Measurements from ENCODE around the gene TNFRSF8.

TNFRSF8 gene

GRCh38 chr1:12121212-12122003 is 58.3 kb downstream of the TNFRSF8 start:
- TF ChIP-seq ZNF274 (IDR thresholded peaks at IDR 0.05; ENCODE audit: low read depth, low read length): no peak
- no peak overlapping the region for H3K4me3 ChIP-seq (ENCODE audit: low read length)

GRCh38 chr1:12123172-12123571 is 60.1 kb downstream of the TNFRSF8 start:
- TF ChIP-seq ZNF274 (IDR thresholded peaks at IDR 0.05; ENCODE audit: low read depth, low read length): no peak
- no peak overlapping the region for H3K4me3 ChIP-seq (ENCODE audit: low read length)

- no peak for TF ChIP-seq ZNF274 (IDR thresholded peaks at IDR 0.05; ENCODE audit: low read depth, low read length)
- no peak overlapping the region for H3K4me3 ChIP-seq (ENCODE audit: low read length)
These were observed 61.8 kb downstream of the TNFRSF8 start for GRCh38 chr1:12124693-12125421.

- no peak for TF ChIP-seq ZNF274 (IDR thresholded peaks at IDR 0.05; ENCODE audit: low read depth, low read length)
- H3K4me3 ChIP-seq (ENCODE audit: low read length): no peak overlapping the region
These were observed 62.6 kb downstream of the TNFRSF8 start for GRCh38 chr1:12125422-12126355.

- no peak overlapping the region for H3K4me3 ChIP-seq (ENCODE audit: low read length)
- no peak for TF ChIP-seq ZNF274 (IDR thresholded peaks at IDR 0.05; ENCODE audit: low read depth, low read length)
These were observed 63.7 kb downstream of the TNFRSF8 start for GRCh38 chr1:12126781-12127180.

- TF ChIP-seq ZNF274 (IDR thresholded peaks at IDR 0.05; ENCODE audit: low read depth, low read length): no peak
- no peak overlapping the region for H3K4me3 ChIP-seq (ENCODE audit: low read length)
These were observed 64.2 kb downstream of the TNFRSF8 start for GRCh38 chr1:12127206-12127810.

- TF ChIP-seq ZNF274 (IDR thresholded peaks at IDR 0.05; ENCODE audit: low read depth, low read length): no peak
- no peak overlapping the region for H3K4me3 ChIP-seq (ENCODE audit: low read length)
These were observed 65.0 kb downstream of the TNFRSF8 start for GRCh38 chr1:12128120-12128519.

- H3K4me3 ChIP-seq (ENCODE audit: low read length): no peak overlapping the region
- no peak for TF ChIP-seq ZNF274 (IDR thresholded peaks at IDR 0.05; ENCODE audit: low read depth, low read length)
These were observed 66.5 kb downstream of the TNFRSF8 start for GRCh38 chr1:12129624-12130023.

- TF ChIP-seq ZNF274 (IDR thresholded peaks at IDR 0.05; ENCODE audit: low read depth, low read length): no peak
- H3K4me3 ChIP-seq (ENCODE audit: low read length): no peak overlapping the region
These were observed 67.5 kb downstream of the TNFRSF8 start for GRCh38 chr1:12130466-12131130.

- no peak overlapping the region for H3K4me3 ChIP-seq (ENCODE audit: low read length)
- no peak for TF ChIP-seq ZNF274 (IDR thresholded peaks at IDR 0.05; ENCODE audit: low read depth, low read length)
These were observed 69.0 kb downstream of the TNFRSF8 start for GRCh38 chr1:12132078-12132477.

- H3K4me3 ChIP-seq (ENCODE audit: low read length): no peak overlapping the region
- TF ChIP-seq ZNF274 (IDR thresholded peaks at IDR 0.05; ENCODE audit: low read depth, low read length): no peak
These were observed 71.6 kb downstream of the TNFRSF8 start for GRCh38 chr1:12134716-12135115.

- H3K4me3 ChIP-seq (ENCODE audit: low read length): no peak overlapping the region
- no peak for TF ChIP-seq ZNF274 (IDR thresholded peaks at IDR 0.05; ENCODE audit: low read depth, low read length)
These were observed 72.5 kb downstream of the TNFRSF8 start for GRCh38 chr1:12135612-12136011.

- no peak for TF ChIP-seq ZNF274 (IDR thresholded peaks at IDR 0.05; ENCODE audit: low read depth, low read length)
- no peak overlapping the region for H3K4me3 ChIP-seq (ENCODE audit: low read length)
These were observed 74.0 kb downstream of the TNFRSF8 start for GRCh38 chr1:12136916-12137610.
